Chondrocyte (in vitro differentiated cells): ENCODE data around the gene GLUD1. TPM values are rescaled to one million over a fixed set of nuclear protein-coding genes. Genes with fewer than 3 reads are reported as not detected.
"Not testable (repeated sequence)": the region's sequence is repeated elsewhere in the genome, so short reads cannot be mapped to it uniquely, and the experiment has no call there.

Source experiments
- DNase-seq: peaks from one replicate; pipeline ENCODE4 v3.0.0; 2021; ENCODE audit warnings: mixed read lengths, low spot score
- H3K27ac Mint-ChIP-seq: one replicate; pipeline ENCODE4 v1.8.0; 2021; ENCODE audit warnings: mild to moderate bottlenecking, moderate library complexity, mixed read lengths; ENCODE audit not compliant: unreplicated experiment
- H3K27me3 Mint-ChIP-seq: 2 replicates; pipeline ENCODE4 v1.8.0; 2021; ENCODE audit warnings: low read depth, mixed read lengths
- H3K36me3 Mint-ChIP-seq: 2 replicates; pipeline ENCODE4 v1.8.0; 2021; ENCODE audit warnings: low read depth, mixed read lengths
- H3K4me1 Mint-ChIP-seq: 2 replicates; pipeline ENCODE4 v1.8.0; 2021; ENCODE audit warnings: low read depth, mild to moderate bottlenecking, mixed read lengths
- H3K4me3 Mint-ChIP-seq: one replicate; pipeline ENCODE4 v1.8.0; 2021; ENCODE audit warnings: mild to moderate bottlenecking, moderate library complexity, mixed read lengths; ENCODE audit not compliant: unreplicated experiment
- H3K9me3 Mint-ChIP-seq: 2 replicates; pipeline ENCODE4 v1.8.0; 2021; ENCODE audit warnings: low read depth, mixed read lengths
- CTCF ChIP-seq: fragments of 200-600 bp; sonication (generic); IDR thresholded peaks from 2 replicates; pipeline ENCODE4 v1.5.0; 2021; ENCODE audit warnings: antibody characterized with exemption, mild to moderate bottlenecking, moderate library complexity
- total RNA-seq: library from RNA; stranded (reverse); gene quantifications from 3 replicates; pipeline ENCODE4 v1.2.1, GENCODE V29; 2021

GLUD1 gene
- total RNA-seq, 1 donor from 2014 or later: 98.7 TPM

GRCh38 chr10:87118122-87118521, 23.5 kb upstream of the GLUD1 start:
- DNase-seq, H3K36me3 Mint-ChIP-seq, H3K27me3 Mint-ChIP-seq: not testable (repeated sequence)

GRCh38 chr10:87105446-87106124, 10.9 kb upstream of the GLUD1 start:
- no peak overlapping the region for H3K4me3 Mint-ChIP-seq
- H3K4me1 Mint-ChIP-seq: no peaks in the 10 kb centered on the region
- H3K27ac Mint-ChIP-seq: no peak overlapping the region
- no peaks in the 10 kb centered on the region for H3K27me3 Mint-ChIP-seq
- DNase-seq: no peak
- H3K9me3 Mint-ChIP-seq: no peaks in the 10 kb centered on the region
- no peak for TF ChIP-seq CTCF
- peaks cover 19% of the 10 kb centered on the region for H3K36me3 Mint-ChIP-seq

More at GRCh38 chr10:87118122-87118521, 23.5 kb upstream of the GLUD1 start:
- H3K4me3 Mint-ChIP-seq, H3K9me3 Mint-ChIP-seq, H3K4me1 Mint-ChIP-seq: not testable (repeated sequence)
- H3K27ac Mint-ChIP-seq: peak overlapping the region; percentile 49

GRCh38 chr10:87104727-87105126, 10.1 kb upstream of the GLUD1 start:
- not testable (repeated sequence) for H3K4me1 Mint-ChIP-seq, H3K27me3 Mint-ChIP-seq, H3K27ac Mint-ChIP-seq, H3K4me3 Mint-ChIP-seq, DNase-seq, H3K9me3 Mint-ChIP-seq
- peaks cover 17% of the 10 kb centered on the region for H3K36me3 Mint-ChIP-seq

- H3K9me3 Mint-ChIP-seq: peaks cover 3% of the 10 kb centered on the region
- H3K27me3 Mint-ChIP-seq: no peaks in the 10 kb centered on the region
- no peak for DNase-seq
- no peak overlapping the region for H3K27ac Mint-ChIP-seq
- TF ChIP-seq CTCF: no peak
- H3K4me1 Mint-ChIP-seq: peaks cover 5% of the 10 kb centered on the region
- no peak overlapping the region for H3K4me3 Mint-ChIP-seq
- peaks cover 8% of the 10 kb centered on the region for H3K36me3 Mint-ChIP-seq
Measured at GRCh38 chr10:87101996-87102395, 7.4 kb upstream of the GLUD1 start.

- no peaks in the 10 kb centered on the region for H3K27me3 Mint-ChIP-seq
- peak; percentile 24 for TF ChIP-seq CTCF
- DNase-seq: peak; percentile 96
- peaks cover 3% of the 10 kb centered on the region for H3K9me3 Mint-ChIP-seq
- peak overlapping the region; percentile 92 for H3K27ac Mint-ChIP-seq
- H3K4me1 Mint-ChIP-seq: peaks cover 51% of the 10 kb centered on the region
- H3K4me3 Mint-ChIP-seq: peak overlapping the region; percentile 86
- H3K36me3 Mint-ChIP-seq: peaks cover 6% of the 10 kb centered on the region
Measured at GRCh38 chr10:87095236-87095945, 748 bp upstream of the GLUD1 start.

- DNase-seq: no peak
- H3K27ac Mint-ChIP-seq: peak overlapping the region; percentile 95
- H3K4me3 Mint-ChIP-seq: peak overlapping the region; percentile 93
- H3K9me3 Mint-ChIP-seq: no peaks in the 10 kb centered on the region
- H3K27me3 Mint-ChIP-seq: no peaks in the 10 kb centered on the region
- TF ChIP-seq CTCF: no peak
- H3K4me1 Mint-ChIP-seq: peaks cover 47% of the 10 kb centered on the region
- peaks cover 3% of the 10 kb centered on the region for H3K36me3 Mint-ChIP-seq
Measured at GRCh38 chr10:87093632-87094372, 841 bp downstream of the GLUD1 start.
